NCI-H524 treated with DMSO at 0.1 percent for 48 hours (cell line): ENCODE data around the gene CCL7.

ENCODE experiments used
- DNase-seq: peaks from one replicate; lab custom pipeline; 2025; lab: John Stamatoyannopoulos, UW

Gene CCL7

GRCh38 chr17:34246881-34247280 is 23.1 kb upstream of the CCL7 start:
- no peak for DNase-seq

GRCh38 chr17:34248511-34249024 is 21.5 kb upstream of the CCL7 start:
- DNase-seq = no peak

GRCh38 chr17:34249061-34249460 is 21.0 kb upstream of the CCL7 start:
- no peak for DNase-seq

GRCh38 chr17:34249478-34249877 is 20.5 kb upstream of the CCL7 start:
- DNase-seq = no peak

- DNase-seq = no peak
Measured at GRCh38 chr17:34251186-34251585, 18.8 kb upstream of the CCL7 start.

- DNase-seq = no peak
Measured at GRCh38 chr17:34252095-34252443, 18.0 kb upstream of the CCL7 start.

GRCh38 chr17:34252444-34253138 is 17.4 kb upstream of the CCL7 start:
- DNase-seq = no peak

GRCh38 chr17:34253139-34253525 is 16.9 kb upstream of the CCL7 start:
- no peak for DNase-seq

- DNase-seq = no peak
Measured at GRCh38 chr17:34254146-34254545, 15.9 kb upstream of the CCL7 start.

- DNase-seq = no peak
Measured at GRCh38 chr17:34254651-34255380, 15.2 kb upstream of the CCL7 start, which contains the start of gene CCL2. CCL2 (plus strand) TSS chr17:34255285; CDS start chr17:34255350, 65 bp downstream.

- DNase-seq = no peak
Measured at GRCh38 chr17:34255381-34255732, 14.7 kb upstream of the CCL7 start.

GRCh38 chr17:34255841-34256240 is 14.2 kb upstream of the CCL7 start:
- DNase-seq = no peak

- no peak for DNase-seq
Measured at GRCh38 chr17:34257299-34257985, 12.6 kb upstream of the CCL7 start.

GRCh38 chr17:34257986-34258326 is 12.1 kb upstream of the CCL7 start:
- no peak for DNase-seq

GRCh38 chr17:34259146-34259545 is 10.9 kb upstream of the CCL7 start:
- no peak for DNase-seq

GRCh38 chr17:34260861-34261260 is 9.2 kb upstream of the CCL7 start:
- no peak for DNase-seq

- no peak for DNase-seq
Measured at GRCh38 chr17:34261568-34262337, 8.3 kb upstream of the CCL7 start.

- DNase-seq = no peak
Measured at GRCh38 chr17:34265711-34266110, 4.3 kb upstream of the CCL7 start.

GRCh38 chr17:34275881-34276280 is 5.9 kb downstream of the CCL7 start:
- no peak for DNase-seq

GRCh38 chr17:34276826-34277225 is 6.8 kb downstream of the CCL7 start:
- DNase-seq = no peak

- no peak for DNase-seq
Measured at GRCh38 chr17:34283571-34283970, 13.6 kb downstream of the CCL7 start.

GRCh38 chr17:34285286-34285792 is 15.3 kb downstream of the CCL7 start, which contains the start of gene CCL11:
CCL11 (plus strand) TSS chr17:34285742; CDS start chr17:34285809, 67 bp downstream.
- DNase-seq = no peak
